ENCODE measurements around the gene KLRC2.

DNA sequence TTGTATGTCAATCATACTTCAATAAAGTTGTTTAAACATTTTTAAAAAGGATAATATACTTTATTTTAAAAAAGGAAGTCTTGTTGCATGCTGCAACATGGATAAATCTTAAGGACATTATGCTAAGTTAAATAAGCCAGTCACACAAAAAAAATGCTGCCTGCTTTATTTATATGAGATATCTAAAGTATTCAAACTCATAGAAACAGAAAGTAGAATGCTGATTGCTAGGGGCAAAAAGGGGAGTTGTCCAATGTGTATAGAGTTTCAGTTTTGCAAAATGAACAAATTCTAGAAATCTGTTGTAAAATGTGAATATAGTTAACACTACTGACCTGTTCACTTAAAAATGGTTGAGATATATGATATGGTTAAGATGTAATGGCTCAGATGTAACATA lies 35.0 kb downstream of the KLRC2 start:
- TF ChIP-seq, protein P1, sequence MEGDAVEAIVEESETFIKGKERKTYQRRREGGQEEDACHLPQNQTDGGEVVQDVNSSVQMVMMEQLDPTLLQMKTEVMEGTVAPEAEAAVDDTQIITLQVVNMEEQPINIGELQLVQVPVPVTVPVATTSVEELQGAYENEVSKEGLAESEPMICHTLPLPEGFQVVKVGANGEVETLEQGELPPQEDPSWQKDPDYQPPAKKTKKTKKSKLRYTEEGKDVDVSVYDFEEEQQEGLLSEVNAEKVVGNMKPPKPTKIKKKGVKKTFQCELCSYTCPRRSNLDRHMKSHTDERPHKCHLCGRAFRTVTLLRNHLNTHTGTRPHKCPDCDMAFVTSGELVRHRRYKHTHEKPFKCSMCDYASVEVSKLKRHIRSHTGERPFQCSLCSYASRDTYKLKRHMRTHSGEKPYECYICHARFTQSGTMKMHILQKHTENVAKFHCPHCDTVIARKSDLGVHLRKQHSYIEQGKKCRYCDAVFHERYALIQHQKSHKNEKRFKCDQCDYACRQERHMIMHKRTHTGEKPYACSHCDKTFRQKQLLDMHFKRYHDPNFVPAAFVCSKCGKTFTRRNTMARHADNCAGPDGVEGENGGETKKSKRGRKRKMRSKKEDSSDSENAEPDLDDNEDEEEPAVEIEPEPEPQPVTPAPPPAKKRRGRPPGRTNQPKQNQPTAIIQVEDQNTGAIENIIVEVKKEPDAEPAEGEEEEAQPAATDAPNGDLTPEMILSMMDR (IDR thresholded peaks at IDR 0.05; ENCODE audit: insufficient read depth, low read depth, low read length) = no peak
- TF ChIP-seq EZH2 (IDR thresholded peaks at IDR 0.05; ENCODE audit: insufficient read depth, low read length) = no peak

Data from astrocyte (in vitro differentiated cells and primary cell).